ENCODE data around the gene ACP1. TPM values are rescaled to one million over a fixed set of nuclear protein-coding genes. Genes with fewer than 3 reads are reported as not detected.

ACP1 gene
- total RNA-seq, 1 donor from 2014 or later = 236 TPM

- TF ChIP-seq EZH2 (IDR thresholded peaks at IDR 0.05) (no peak), CTCF (IDR thresholded peaks at IDR 0.05) (no peak), EZH2phosphoT487 (IDR thresholded peaks at IDR 0.05) (no peak)
- Histone ChIP-seq H3K9me3 (ENCODE audit: low read depth) (peaks cover 8% of the 10 kb centered on the region), H4K20me1 (ENCODE audit: low read depth) (no peaks in the 10 kb centered on the region), H3K4me3 (no peak overlapping the region), H3K27me3 (peaks cover 28% of the 10 kb centered on the region), H3K4me2 (no peak overlapping the region), H3K79me2 (ENCODE audit: low read depth) (peaks cover 2% of the 10 kb centered on the region), H2AFZ (replicated peaks) (no peak overlapping the region), H3K27ac (no peak overlapping the region), H3K36me3 (no peaks in the 10 kb centered on the region), H3K4me1 (no peaks in the 10 kb centered on the region), H3K9ac (no peak overlapping the region), H3F3A (ENCODE audit: low read depth) (no peaks in the 10 kb centered on the region)
- DNase-seq (ENCODE audit: low spot score) = no peak
- peaks cover 2% of the 10 kb centered on the region for H3K27me3 Mint-ChIP-seq (ENCODE audit: insufficient read depth, low read depth)
- H3K27ac Mint-ChIP-seq = no peak overlapping the region
- H3K4me3 Mint-ChIP-seq = no peak overlapping the region
- no peaks in the 10 kb centered on the region for H3K4me1 Mint-ChIP-seq
- peaks cover 46% of the 10 kb centered on the region for H3K9me3 Mint-ChIP-seq
- peaks cover 45% of the 10 kb centered on the region for H3K36me3 Mint-ChIP-seq
Measured at GRCh38 chr2:259789-260331, 4.9 kb upstream of the ACP1 start.

GRCh38 chr2:260507-261161 is 4.1 kb upstream of the ACP1 start:
- no peak overlapping the region for H3K27ac ChIP-seq
- H3K36me3 ChIP-seq = no peaks in the 10 kb centered on the region
- Mint-ChIP-seq H3K36me3 (peaks cover 45% of the 10 kb centered on the region), H3K27ac (no peak overlapping the region), H3K9me3 (peaks cover 46% of the 10 kb centered on the region), H3K27me3 (ENCODE audit: insufficient read depth, low read depth) (peaks cover 3% of the 10 kb centered on the region), H3K4me1 (peaks cover 2% of the 10 kb centered on the region), H3K4me3 (no peak overlapping the region)
- H3K27me3 ChIP-seq = peaks cover 28% of the 10 kb centered on the region
- H4K20me1 ChIP-seq (ENCODE audit: low read depth) = peaks cover 2% of the 10 kb centered on the region
- no peak overlapping the region for H3K4me3 ChIP-seq
- no peak for DNase-seq (ENCODE audit: low spot score)
- TF ChIP-seq CTCF (IDR thresholded peaks at IDR 0.05) = no peak
- no peak for TF ChIP-seq EZH2 (IDR thresholded peaks at IDR 0.05)
- no peak for TF ChIP-seq EZH2phosphoT487 (IDR thresholded peaks at IDR 0.05)
- H3K9me3 ChIP-seq (ENCODE audit: low read depth) = peaks cover 8% of the 10 kb centered on the region
- peaks cover 2% of the 10 kb centered on the region for H3K4me1 ChIP-seq
- no peak overlapping the region for H3K9ac ChIP-seq
- H2AFZ ChIP-seq (replicated peaks) = no peak overlapping the region
- H3F3A ChIP-seq (ENCODE audit: low read depth) = no peaks in the 10 kb centered on the region
- H3K79me2 ChIP-seq (ENCODE audit: low read depth) = peaks cover 9% of the 10 kb centered on the region
- H3K4me2 ChIP-seq = no peak overlapping the region

GRCh38 chr2:262117-262516 is 2.6 kb upstream of the ACP1 start:
- peaks cover 48% of the 10 kb centered on the region for H3K36me3 Mint-ChIP-seq

More at GRCh38 chr2:262117-262516, 2.6 kb upstream of the ACP1 start:
- peaks cover 43% of the 10 kb centered on the region for H3K9me3 Mint-ChIP-seq
- no peak overlapping the region for H3K9ac ChIP-seq
- H3K9me3 ChIP-seq (ENCODE audit: low read depth) = peaks cover 4% of the 10 kb centered on the region
- H3K4me3 Mint-ChIP-seq = peak overlapping the region; percentile 48
- no peak for DNase-seq (ENCODE audit: low spot score)
- peaks cover 10% of the 10 kb centered on the region for H3K4me1 Mint-ChIP-seq
- H3K27ac Mint-ChIP-seq = no peak overlapping the region
- H3K79me2 ChIP-seq (ENCODE audit: low read depth) = peaks cover 24% of the 10 kb centered on the region
- no peak overlapping the region for H2AFZ ChIP-seq (replicated peaks)
- no peak overlapping the region for H3K4me2 ChIP-seq
- peaks cover 28% of the 10 kb centered on the region for H3K27me3 ChIP-seq
- no peaks in the 10 kb centered on the region for H3F3A ChIP-seq (ENCODE audit: low read depth)
- H3K4me1 ChIP-seq = peaks cover 8% of the 10 kb centered on the region
- H3K27ac ChIP-seq = no peak overlapping the region
- peaks cover 17% of the 10 kb centered on the region for H4K20me1 ChIP-seq (ENCODE audit: low read depth)
- H3K27me3 Mint-ChIP-seq (ENCODE audit: insufficient read depth, low read depth) = peaks cover 3% of the 10 kb centered on the region
- no peak overlapping the region for H3K4me3 ChIP-seq
- TF ChIP-seq EZH2 (IDR thresholded peaks at IDR 0.05) = no peak
- no peak for TF ChIP-seq EZH2phosphoT487 (IDR thresholded peaks at IDR 0.05)
- no peak for TF ChIP-seq CTCF (IDR thresholded peaks at IDR 0.05)
- no peaks in the 10 kb centered on the region for H3K36me3 ChIP-seq
